Renal cortical epithelial cell (primary cell): ENCODE results near the gene PPARG. TPM values are rescaled to one million over a fixed set of nuclear protein-coding genes. Genes with fewer than 3 reads are reported as not detected.
"Not testable (repeated sequence)": the region's sequence is repeated elsewhere in the genome, so short reads cannot be mapped to it uniquely, and the experiment has no call there.

Source experiments
- DNase-seq: peaks from one replicate; pipeline ENCODE4 v3.0.0-alpha.2; 2011; ENCODE audit warnings: low read depth
- total RNA-seq: library from RNA; depleted of rRNA; stranded (reverse); fragments of >200 nt; gene quantifications from 2 replicates; pipeline ENCODE4 v1.2.3, GENCODE V29; 2014

PPARG gene
- total RNA-seq, 1 donor from 2014 or later, result 11.3 TPM

DNA sequence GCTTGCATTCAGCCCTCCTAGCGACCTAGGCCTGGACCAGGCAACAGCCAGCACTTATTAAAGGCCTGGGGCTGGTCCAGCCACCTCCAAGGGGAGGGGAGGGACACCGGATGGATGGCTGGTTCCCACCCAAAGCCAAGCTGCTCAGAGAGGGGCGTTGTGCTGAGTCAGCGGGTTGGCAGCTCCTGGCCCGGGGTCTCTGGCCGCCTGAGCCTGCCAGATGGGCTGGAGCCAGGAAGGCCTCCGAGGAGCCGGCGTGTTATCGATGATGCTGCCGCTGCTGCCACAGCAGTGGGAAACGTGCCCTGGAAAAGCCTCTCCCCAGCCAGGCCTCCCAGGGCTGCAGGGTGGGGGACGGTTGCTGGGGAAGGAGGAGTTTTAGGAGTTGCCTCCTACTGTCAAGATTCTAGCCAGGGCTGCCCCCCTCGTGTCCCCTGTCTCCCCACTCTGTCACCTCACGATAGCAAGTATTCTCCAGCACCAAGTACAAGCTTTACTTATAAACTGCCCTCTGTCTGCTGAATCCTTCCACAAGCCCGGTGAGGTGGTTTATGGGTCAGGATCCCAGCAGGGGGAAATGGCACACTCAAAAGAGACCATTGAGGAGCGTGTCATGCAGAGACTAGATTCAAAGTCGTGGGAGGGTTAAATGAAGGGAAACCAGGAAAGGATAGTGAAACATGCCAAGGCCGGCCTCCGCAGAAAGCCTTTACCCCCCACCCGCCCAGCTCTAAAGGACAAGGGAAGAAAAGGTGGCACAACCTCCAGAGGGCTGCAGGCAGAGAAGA is 152.3 kb downstream of the PPARG start:
- no peak for DNase-seq

DNA sequence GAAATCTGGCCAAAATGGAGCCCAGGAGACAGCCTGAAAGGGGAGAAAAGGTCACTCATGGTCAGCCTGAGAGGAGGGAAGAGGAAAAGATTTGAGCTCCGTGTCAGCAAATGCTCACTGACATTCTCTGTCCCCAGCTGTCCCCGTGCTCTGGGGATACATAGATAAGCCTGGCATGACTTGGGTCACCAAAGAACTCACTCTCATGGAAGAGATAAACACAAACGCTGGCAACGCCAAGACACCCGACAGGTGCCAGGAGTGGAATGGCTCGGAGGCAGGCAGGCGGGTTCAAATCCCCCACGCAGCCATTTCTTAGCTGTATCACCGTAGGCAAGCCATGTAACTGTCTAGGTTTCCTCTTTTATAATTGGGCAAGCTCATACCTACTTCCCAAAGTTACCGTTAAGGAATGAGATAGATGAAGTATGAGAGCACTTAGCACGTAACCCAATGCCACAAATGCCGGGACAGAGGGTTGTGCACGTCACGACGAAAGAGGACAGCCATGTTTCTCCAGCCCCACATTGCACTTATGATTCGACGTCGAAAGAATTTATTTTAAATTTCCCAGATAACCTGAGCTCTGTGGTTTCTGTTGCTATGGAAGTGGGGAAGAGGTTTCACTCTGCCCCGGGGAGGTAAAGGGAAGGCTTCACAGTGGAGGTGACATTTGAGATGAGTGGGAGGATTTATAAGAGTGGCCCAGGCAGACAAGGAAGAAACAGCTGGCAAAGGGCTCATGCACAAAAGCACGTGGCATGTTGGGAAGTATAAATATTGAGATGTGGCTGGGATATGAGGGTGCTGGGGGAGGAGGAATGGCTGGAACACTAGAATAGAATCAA is 154.0 kb downstream of the PPARG start:
- peak; percentile 17 for DNase-seq

DNA sequence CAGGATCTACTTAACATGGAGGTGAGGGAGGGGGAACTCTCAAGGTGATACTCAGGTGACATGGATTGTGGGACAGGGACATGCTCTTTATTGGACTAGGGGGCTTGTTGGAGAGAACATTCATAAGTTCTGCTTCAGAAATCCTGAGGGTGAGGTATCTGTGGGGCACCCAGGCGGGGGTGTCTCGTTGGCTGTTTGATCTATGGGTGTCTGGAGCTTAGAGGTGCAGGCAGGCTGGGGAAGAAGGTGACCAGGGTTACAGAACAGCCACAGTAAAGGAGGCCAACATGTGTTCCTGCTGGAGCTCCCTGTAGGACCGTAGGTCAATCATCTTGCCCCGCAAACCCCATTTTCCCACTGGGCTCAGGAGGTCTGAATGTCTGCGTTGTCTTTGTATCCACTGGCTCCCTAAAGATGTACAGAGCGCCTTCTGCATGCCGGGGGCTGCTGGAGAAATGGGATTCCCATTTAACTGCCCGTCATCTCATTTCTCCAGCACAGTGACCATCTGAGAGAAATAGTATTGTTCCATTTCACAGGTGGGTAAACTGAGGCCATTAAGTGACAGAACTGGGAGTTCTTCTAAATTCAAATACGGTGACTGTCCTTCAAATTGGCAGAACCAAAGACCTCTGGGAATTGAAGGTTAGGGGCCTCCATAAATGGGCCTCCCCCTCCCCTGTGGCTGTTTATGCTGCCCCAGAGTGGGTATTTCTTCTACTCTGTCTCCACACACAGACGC is 155.1 kb downstream of the PPARG start:
- no peak for DNase-seq

DNA sequence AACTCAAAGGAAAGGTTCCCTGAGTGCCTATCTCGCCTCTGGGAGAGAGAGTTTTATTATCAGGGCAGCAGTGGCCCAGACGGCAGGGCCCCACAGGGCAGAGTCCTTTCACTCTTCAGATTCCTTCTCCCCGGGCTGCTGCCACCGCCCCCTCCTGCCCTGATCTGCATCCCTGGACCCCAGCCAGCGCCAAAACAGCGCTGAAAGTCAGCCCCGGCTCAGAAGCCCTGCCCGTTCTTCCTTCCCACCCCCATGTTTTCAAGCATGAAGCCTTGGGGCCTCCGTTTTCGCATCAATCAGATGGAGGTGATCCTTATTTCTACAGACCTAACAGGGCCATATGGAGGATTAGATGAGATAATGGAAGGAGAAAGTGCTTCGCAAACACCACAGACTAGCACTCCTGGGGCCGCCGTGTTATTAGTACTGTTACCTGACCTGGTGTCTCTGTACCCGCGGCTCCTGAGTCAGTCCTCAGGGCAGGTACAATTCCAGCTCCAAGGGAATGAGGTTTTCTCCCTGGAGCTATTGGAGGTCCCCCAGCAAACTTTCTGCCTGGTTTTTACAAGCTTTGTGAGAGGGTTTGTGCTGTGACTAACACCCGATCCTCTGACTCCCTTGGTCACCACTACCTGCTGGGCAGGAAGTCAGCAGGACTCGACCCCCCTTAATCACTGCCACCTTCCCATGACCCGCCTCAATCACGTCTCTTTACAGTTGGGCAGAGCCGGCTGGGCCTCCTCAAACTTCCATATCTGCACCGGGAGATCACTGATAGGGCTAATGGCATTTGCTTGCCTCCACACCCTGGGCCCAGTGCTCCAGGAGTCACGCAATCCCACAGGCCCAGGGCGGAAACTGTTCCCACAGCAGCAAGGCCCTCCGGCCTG is 156.0 kb downstream of the PPARG start:
- DNase-seq, result peak; percentile 85

DNA sequence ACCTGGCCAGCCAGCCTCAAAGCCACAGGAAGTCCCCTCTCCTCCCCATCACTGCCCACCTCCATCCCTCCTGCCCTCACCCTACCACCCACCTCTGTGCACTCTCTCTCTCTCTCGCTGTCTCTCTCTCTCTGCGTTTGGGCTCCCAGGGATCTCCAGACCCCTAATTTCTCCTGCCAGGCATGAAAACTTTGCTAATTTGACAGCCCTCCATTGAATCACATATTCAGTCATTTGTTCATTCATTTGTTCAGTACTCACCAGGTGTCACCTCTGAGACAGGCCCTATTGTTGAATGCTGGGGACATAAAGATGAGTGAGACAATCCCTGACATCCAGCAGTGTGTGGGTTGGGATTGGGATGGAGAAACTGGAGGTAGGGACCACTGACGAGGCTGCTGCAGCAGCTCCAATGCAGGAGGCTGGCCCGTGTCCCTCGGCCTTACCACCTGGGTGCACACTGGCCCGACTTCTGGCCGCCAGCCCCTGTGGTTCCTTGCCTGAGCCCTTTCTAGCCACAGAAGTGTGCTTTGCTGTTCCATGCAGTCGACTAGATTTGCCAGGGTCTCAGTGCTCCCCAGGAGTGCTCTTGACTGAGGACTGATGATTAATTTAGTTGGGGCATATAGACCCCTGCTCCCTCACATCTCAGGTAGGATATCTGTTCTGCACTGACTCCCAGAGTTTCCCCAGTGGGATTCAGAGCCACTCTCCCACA is 156.8 kb downstream of the PPARG start:
- DNase-seq, result no peak

DNA sequence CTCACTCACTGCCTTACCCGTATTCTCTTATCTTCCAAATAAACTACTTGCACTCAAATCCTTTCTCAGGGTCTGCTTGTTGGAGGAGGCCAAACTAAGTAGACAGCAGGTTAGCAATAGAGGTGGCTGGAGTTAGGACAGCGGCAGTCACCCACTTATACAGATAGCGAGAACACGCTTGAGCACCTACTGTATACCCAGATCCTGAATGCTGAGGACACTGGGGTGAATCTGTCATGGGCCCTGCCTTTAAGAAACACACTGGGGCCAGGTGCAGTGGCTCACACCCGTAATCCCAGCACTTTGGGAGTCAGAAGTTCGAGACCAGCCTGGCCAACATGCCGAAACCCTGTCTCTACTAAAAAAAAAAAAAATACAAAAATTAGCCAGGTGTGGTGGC is 157.4 kb downstream of the PPARG start:
- no peak for DNase-seq

DNA sequence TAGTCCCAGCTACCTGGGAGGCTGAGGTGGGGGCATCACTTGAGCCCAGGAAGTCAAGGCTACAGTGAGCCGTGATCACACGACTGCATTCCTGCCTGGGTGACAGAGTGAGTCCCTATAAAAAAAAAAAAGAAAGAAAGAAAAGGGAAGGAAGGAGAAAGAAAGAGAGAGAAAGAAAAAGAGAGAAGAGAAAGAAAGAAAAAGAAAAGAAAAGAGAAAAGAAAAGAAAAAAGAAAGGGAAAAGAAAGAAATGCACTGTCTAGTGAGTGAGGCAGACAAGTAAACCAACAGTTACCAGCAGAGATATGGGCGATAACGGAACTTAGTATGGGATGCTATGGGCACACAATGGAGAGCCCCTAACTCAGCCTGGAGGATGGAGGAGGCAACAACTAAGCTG is 158.2 kb downstream of the PPARG start:
- DNase-seq, result no peak

DNA sequence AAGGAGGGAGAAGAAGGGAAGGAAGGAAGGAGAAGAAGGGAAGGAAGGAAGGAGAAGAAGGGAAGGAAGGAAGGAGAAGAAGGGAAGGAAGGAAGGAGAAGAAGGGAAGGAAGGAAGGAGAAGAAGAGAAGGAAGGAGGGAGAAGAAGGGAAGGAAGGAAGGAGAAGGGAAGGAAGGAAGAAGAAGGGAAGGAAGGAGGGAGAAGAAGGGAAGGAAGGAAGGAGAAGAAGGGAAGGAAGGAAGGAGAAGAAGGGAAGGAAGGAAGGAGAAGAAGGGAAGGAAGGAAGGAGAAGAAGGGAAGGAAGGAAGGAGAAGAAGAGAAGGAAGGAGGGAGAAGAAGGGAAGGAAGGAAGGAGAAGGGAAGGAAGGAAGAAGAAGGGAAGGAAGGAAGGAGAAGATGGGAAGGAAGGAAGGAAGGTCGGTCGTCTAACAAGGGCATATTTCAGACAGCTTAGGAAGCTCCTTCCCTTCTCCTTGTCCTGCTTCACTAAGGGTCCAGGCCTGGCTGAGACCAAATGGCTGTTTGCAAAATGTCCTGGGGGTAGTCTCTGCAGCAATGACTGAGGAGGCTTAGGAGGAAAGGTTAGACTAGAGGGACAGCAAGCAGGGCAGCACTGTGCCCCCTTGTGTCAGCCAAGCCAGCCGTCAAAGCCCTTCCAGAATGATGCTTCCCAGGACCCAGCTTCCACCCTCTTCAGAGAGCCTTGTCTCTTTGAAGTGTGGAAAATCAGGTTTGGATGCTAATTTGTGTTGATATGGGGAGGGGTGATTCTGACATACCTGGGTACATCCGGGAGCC is 159.7 kb downstream of the PPARG start:
- DNase-seq, result not testable (repeated sequence)

DNA sequence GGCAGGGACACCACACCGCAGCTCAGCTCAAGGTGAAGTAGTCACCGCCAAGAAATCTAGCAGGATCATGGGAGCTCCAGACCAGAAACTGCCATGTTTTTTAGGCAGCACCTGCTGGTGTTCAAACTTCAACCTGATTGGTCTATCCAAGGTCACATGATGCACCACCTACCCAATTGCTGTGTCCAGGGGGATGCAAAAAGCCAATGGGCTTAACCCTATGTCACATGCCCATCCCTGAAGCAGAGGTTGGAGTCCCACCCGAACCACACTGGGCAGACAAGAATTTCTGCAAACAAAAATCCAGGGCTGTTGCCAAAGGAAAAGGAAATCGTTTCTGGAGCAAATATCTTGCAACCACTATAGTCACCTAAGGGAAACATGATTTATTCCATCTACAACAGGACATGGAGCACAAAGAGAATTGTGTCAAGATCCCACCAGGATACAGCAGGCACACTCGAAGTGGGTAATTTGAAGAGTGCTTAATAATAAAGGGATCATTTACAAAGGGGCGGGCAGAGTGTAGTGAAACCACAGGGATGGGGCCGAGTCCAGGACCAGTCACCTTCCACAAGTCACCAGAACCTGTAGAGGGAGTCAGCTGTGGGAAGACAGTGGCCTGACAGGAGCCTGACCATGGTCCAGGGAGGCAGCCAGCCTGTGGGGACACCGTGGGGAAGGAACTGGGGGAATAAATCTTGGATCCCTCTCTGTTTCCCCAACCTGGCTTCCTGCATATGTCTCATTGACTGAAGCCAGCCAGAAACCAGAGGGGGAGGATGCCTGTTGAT is 161.2 kb downstream of the PPARG start:
- DNase-seq, result no peak

DNA sequence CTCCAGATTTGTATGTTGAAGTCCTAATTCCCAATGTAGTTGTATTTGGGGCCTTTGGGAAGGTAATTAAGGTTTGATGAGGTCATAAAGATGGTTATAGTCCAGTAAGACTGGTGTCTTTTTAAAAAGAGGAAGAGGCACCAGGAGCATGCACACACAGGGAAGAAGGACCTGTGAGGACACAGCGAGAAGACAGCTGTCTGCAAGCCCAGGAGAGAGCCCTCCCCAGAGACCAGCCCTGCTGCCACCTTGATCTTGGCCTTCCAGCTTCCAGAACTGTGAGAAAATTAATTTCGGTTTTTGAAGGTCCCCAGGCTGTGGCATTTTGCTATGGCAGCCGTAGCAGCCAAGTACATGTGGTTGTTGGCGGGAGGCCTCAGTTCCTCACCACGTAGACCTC is 162.6 kb downstream of the PPARG start:
- no peak for DNase-seq

DNA sequence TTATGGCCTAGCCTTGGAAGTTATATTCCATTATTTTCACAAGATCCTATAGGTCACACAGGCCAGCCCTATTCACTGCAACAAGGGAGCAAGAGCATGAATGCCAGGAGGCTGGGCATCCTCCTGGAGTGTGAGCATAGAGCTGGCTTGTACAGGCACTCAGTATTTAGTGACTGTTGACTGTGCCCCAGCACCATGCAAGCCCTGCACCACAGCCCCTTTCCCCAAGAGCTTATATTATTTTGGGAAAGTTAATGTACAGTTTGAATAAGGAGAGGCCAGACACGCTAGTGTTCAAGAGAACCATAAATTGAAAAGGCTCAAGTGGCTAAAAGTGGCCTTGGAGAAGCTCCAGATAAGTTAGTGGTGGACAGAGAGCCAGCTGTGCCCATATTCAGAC is 163.1 kb downstream of the PPARG start:
- DNase-seq, result no peak

DNA sequence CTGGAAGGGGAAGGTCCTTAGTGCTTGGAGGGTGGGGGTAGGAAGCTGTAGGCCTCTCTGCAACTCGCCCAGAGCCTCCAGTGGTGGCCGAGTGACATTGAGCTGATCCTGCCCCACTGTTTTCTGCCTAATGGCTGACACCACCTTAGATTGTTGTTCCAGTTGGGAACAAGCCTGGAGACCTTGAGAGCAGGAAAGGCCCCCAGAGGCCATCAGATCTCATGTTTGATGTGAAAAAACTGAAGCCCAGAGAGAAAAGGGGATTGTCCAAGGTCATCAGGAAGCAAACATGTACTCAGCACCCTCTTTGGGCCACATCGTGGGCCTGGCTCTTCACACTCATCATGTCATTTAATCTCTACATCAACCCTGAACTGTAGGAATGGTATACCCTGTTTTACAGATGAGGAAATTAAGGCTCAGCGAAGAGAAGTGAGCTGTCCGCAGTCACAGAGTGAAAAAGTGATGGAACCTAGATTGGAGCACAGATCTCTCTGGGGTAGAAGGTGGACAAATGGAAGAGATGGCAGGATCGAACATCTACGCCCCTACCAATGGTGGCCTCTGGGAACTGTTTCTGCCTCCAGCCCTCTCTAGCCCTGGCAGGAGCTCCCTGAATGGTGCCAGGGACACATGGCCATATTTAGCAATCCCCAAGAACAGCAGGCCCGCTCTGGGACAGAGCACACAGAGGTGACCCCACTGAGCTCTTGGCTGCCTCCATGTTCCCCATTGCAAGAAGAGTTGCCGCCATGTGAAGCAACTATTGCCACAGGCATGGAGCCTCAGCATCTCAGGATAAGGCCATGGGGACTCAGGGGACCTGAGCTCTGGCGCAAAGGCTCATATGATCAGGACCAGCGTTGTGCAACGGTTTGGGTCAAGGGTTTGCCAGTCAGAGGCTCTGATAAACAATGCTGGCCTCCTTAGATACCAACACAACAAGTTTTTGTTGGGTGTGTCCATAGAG is 163.8 kb downstream of the PPARG start:
- DNase-seq, result no peak

DNA sequence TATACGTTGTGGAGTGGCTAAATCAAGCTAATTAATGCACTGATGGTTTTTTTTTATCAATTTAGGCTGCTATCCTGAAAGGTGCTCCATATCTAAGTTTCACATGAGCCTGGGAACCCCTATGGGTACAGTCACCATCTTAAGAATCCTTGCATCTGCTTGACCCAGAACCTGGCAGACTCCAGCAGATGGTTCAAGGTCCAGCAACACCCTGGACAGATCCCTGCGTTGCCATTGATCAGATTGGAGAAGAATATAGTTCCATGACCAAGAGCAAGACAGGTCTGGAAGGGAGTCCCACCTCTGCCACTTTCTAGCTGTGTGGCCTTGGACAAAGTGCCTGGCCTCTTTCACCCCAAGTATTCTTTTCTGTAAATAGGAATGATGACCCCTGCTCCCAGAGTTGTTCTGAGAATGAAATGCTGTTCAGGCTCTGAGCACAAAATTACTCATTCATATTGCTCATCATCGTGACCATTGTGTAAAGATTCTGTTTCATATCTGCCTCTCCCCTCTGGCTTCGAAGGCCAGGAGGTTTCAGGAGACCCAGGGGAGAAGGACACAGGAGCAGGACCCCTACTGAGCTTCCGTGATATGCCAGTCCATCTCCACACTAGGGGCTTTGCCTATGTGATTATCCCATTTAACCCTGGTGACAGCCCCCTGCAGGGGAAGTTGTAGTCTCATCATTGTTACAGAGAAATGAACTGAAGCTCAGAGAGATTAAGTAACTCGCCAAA is 165.4 kb downstream of the PPARG start:
- no peak for DNase-seq

DNA sequence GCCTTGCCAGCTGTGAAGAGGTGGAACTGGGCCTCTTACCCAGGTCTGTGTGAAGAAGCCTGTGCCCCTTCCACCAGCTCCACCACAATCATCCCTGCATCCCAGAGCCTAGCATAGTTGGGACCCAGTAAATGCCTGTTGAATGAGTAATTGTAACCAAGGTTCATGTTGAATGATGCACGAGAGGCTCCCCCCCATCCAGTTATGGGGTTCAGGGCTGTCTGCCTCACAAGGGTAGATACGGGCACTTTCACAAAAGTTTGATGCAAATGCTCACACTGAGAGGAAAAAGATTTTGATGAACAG is 165.9 kb downstream of the PPARG start:
- DNase-seq, result no peak

DNA sequence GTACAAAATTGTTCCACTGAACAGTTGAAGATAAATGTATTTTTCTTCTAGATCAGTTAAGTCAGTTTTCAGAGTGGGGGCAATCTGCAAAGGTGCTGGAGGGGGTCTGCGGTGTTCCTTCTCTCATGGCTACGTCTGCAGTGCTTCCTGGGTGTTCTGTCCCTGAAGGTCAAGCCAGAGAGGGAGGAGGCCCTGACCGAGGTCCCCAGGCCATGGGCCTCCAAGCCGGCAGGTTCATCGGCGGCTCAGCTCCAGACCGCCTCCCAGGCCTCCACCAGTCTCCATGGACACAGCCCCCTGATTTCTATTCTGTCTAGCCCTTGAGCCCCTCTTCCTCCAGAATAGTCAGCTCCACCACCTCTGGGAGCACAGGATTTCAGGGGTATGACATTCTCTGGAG is 166.9 kb downstream of the PPARG start:
- no peak for DNase-seq

DNA sequence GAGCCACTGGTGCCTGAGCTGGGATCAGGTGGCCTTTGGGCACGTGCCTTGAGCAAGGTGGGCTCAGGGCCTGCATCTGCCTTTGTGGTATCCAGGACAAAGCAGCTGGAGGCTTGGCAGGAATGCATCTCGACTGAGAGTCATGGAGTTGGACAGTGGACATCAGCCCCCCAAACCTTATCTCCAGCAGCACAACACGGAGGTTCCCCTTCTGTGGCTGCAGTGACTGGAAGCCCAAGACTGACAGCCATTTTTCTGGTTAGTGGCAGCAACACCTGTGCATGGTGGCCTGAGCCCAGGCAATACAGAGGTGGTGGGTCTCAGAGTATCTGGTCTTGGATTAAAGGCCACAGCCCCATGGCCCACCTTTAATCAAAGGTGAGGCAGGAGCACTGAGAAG is 167.6 kb downstream of the PPARG start:
- DNase-seq, result no peak

DNA sequence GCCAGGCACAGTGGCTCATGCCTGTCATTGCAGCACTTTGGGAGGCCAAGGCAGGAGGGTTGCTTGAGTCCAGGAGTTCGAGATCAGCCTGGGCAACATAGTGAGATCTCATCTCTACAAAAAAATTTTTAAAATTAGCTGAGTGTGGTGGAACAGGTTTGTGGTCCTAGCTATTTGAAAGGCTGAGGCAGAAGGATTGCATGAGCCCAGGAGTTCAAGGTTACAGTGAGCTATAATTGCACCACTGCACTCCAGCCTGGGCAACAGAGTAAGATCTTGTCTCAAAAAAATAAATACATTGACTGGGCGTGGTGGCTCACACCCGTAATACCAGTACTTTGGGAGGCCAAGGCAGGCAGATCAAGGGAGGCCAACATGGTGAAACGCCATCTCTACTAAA is 168.5 kb downstream of the PPARG start:
- DNase-seq, result not testable (repeated sequence)
